Endothelial cell of umbilical vein (primary cell): ENCODE data around the gene MTX1. TPM values are rescaled to one million over a fixed set of nuclear protein-coding genes. Genes with fewer than 3 reads are reported as not detected.
A peak's percentile ranks its signal among the peaks of the same experiment; 100 is the strongest.

ENCODE experiments used
- BruUV-seq: library from RNA; stranded (reverse); fragments of 400-500 nt; replicated peaks from 2 replicates; lab custom pipeline; 2021; lab: Mats Ljungman, UMichigan
- CTCF ChIA-PET: fragments of 300-600, 350-600 bp; sonication (Branson Sonifier 250); formaldehyde crosslinking; loops from one replicate; lab custom pipeline; 2021; ENCODE audit warnings: antibody characterized with exemption, inconsistent platforms; lab: Charles Lee
- POLR2A ChIA-PET: fragments of 300-600, 350-600 bp; sonication (Branson Sonifier 250); formaldehyde crosslinking; loops from one replicate; lab custom pipeline; 2021; ENCODE audit warnings: antibody characterized with exemption, inconsistent platforms; lab: Charles Lee
- DNase-seq: peaks from one replicate; pipeline ENCODE4 v3.0.0-alpha.2; 2011; ENCODE audit warnings: low read depth, low spot score
- FAIRE-seq: peaks from 2 replicates; lab custom pipeline; 2011; peaks lifted over from hg19 to GRCh38; lab: Jason Lieb, UNC
- H2AFZ ChIP-seq: 2 replicates; pipeline ENCODE4 v1.6.0; 2012; ENCODE audit warnings: low read depth, low read length, control low read depth, inconsistent platforms
- H3K27ac ChIP-seq: 2 replicates; pipeline ENCODE4 v1.5.1; 2011; ENCODE audit warnings: low read depth, mild to moderate bottlenecking, control low read depth, low read length, moderate library complexity; ENCODE audit not compliant: insufficient read depth
- H3K27me3 ChIP-seq, 2 experiments: 2 replicates each; pipeline versions ENCODE4 v1.6.0 to v1.6.1; 2011; ENCODE audit warnings: low read length in 2 of 2, mixed read lengths in 1 of 2; ENCODE audit not compliant: control insufficient read depth in 2 of 2, insufficient read depth in 2 of 2
- H3K36me3 ChIP-seq, 2 experiments: 2 replicates in 1 of 2; 3 replicates in 1 of 2; pipeline ENCODE4 v1.5.1; 2011; ENCODE audit warnings: low read length in 2 of 2, mild to moderate bottlenecking in 1 of 2, moderate library complexity in 1 of 2; ENCODE audit not compliant: control insufficient read depth in 2 of 2, insufficient read depth in 2 of 2; ENCODE audit errors: extremely low read depth in 1 of 2
- H3K4me1 ChIP-seq: 3 replicates; pipeline ENCODE4 v1.5.1; 2011; ENCODE audit warnings: mild to moderate bottlenecking, low read length; ENCODE audit not compliant: control insufficient read depth, insufficient read depth; ENCODE audit errors: extremely low read depth
- H3K4me2 ChIP-seq: 2 replicates; pipeline ENCODE4 v1.6.1; 2011; ENCODE audit warnings: low read length, control low read depth, mixed read lengths; ENCODE audit not compliant: insufficient read depth
- H3K4me3 ChIP-seq, 3 experiments: fragments of 200-600 bp in 1 of 3; sonication (generic), shearing (Covaris generic) in 1 of 3; replicated peaks in 1 of 3; 2 replicates each; pipeline ENCODE4 v1.5.1; 2011 to 2016; ENCODE audit warnings: control low read depth in 3 of 3, low read length in 3 of 3, mild to moderate bottlenecking in 2 of 3, inconsistent platforms in 1 of 3, low read depth in 1 of 3, moderate library complexity in 1 of 3; ENCODE audit not compliant: insufficient read depth in 1 of 3
- H3K79me2 ChIP-seq: 2 replicates; pipeline ENCODE4 v1.6.0; 2012; ENCODE audit warnings: low read length, inconsistent platforms; ENCODE audit not compliant: control insufficient read depth, insufficient read depth
- H3K9ac ChIP-seq: replicated peaks from 2 replicates; pipeline ENCODE3; 2011; ENCODE audit warnings: low read length, control low read depth; ENCODE audit not compliant: insufficient read depth; ENCODE audit errors: extremely low read depth
- H3K9me1 ChIP-seq: replicated peaks from 3 replicates; pipeline ENCODE4 v1.6.0; 2011; ENCODE audit warnings: mild to moderate bottlenecking, low read length; ENCODE audit not compliant: control insufficient read depth, insufficient read depth; ENCODE audit errors: extremely low read depth
- H3K9me3 ChIP-seq: replicated peaks from 2 replicates; pipeline ENCODE4 v1.5.1; 2012; ENCODE audit warnings: low read length, inconsistent platforms; ENCODE audit not compliant: control insufficient read depth, insufficient read depth
- H4K20me1 ChIP-seq: replicated peaks from 2 replicates; pipeline ENCODE3; 2011; ENCODE audit warnings: mild to moderate bottlenecking, low read length; ENCODE audit not compliant: control insufficient read depth, insufficient read depth; ENCODE audit errors: extremely low read depth
- EZH2 ChIP-seq: IDR thresholded peaks from 2 replicates; pipeline ENCODE4 v1.6.1; 2012; ENCODE audit warnings: borderline replicate concordance, low read depth, mild to moderate bottlenecking, moderate library complexity, low read length, inconsistent platforms; ENCODE audit not compliant: severe bottlenecking
- FOS ChIP-seq: IDR thresholded peaks from 2 replicates; pipeline ENCODE4 v1.6.1; 2011; ENCODE audit warnings: mild to moderate bottlenecking, low read length, moderate library complexity, borderline replicate concordance; ENCODE audit not compliant: insufficient read depth
- GATA2 ChIP-seq: IDR thresholded peaks from 2 replicates; pipeline ENCODE4 v1.7.0; 2011; ENCODE audit warnings: low read depth, mild to moderate bottlenecking, moderate library complexity, mixed read lengths, low read length; ENCODE audit not compliant: insufficient read length, insufficient read depth
- JUN ChIP-seq: IDR thresholded peaks from 2 replicates; pipeline ENCODE4 v1.6.1; 2011; ENCODE audit warnings: borderline replicate concordance, low read depth; ENCODE audit not compliant: insufficient read length, insufficient read depth
- MYC ChIP-seq: IDR thresholded peaks from one replicate; pipeline ENCODE4 v1.6.1; 2011; ENCODE audit warnings: mild to moderate bottlenecking, low read depth, low read length
- POLR2A ChIP-seq: IDR thresholded peaks from 2 replicates; pipeline ENCODE4 v1.6.1; 2012; ENCODE audit warnings: low read depth, mild to moderate bottlenecking, control low read depth, low read length
- POLR2AphosphoS5 ChIP-seq: IDR thresholded peaks from 2 replicates; pipeline ENCODE4 v1.6.1; 2012; ENCODE audit warnings: low read depth, mild to moderate bottlenecking, control low read depth, low read length, moderate library complexity; ENCODE audit not compliant: insufficient read depth
- dilution Hi-C: fragments of 300-500 bp; cut with MboI; formaldehyde crosslinking; loops from one replicate; pipeline ENCODE4 v1.15.0; 2019; ENCODE audit warnings: low sequenced_read_pairs; ENCODE audit not compliant: extremely low pct_ligation_motif_present
- intact Hi-C: fragments of 100-400 bp; cut with micrococcal nuclease; formaldehyde crosslinking; loops from one replicate; pipeline ENCODE4 v1.10.0; 2022
- polyA plus RNA-seq, 4 experiments: library from polyadenylated mRNA; depleted of rRNA in 3 of 4; stranded (reverse) in 3 of 4; unstranded in 1 of 4; fragments of >200 nt; gene quantifications; 2 replicates each; pipeline versions ENCODE4 v1.2.1 to v1.2.3, GENCODE V29; 2011 to 2012; ENCODE audit warnings: missing spikeins in 1 of 4
- total RNA-seq: library from RNA; stranded (reverse); gene quantifications from 2 replicates; pipeline ENCODE4 v1.2.3, GENCODE V29; 2021
- TF ChIP-seq, protein P1 (sequence below), 2 donors: IDR thresholded peaks; 1 replicate in 1 of 2; 2 replicates in 1 of 2; pipeline ENCODE4 v1.5.1; 2011; ENCODE audit warnings: low read length in 2 of 2, mild to moderate bottlenecking in 2 of 2, moderate library complexity in 2 of 2, control low read depth in 1 of 2, inconsistent platforms in 1 of 2, low read depth in 1 of 2; ENCODE audit not compliant: insufficient read depth in 1 of 2; ENCODE audit errors: extremely low read depth in 1 of 2
- TF ChIP-seq, protein P2 (sequence below): IDR thresholded peaks from 2 replicates; pipeline ENCODE4 v1.6.1; 2011; ENCODE audit not compliant: insufficient read depth, insufficient read length

MTX1 gene
- total and polyA plus RNA-seq, 2 donors (not counting 3 experiments of a cell fraction or from before 2014, with no cell fraction given), result 53.0 to 109 TPM

GRCh38 chr1:155171836-155172731, 36.4 kb upstream of the MTX1 start:
- CTCF ChIA-PET, result interaction anchor here (0.8 to 8.3 kb wide), 14 partner anchors 26 to 152 kb away, joined by 4 to 673 read pairs (median 7); partner anchors contain the start of genes ADAM15, EFNA3 and SLC50A1
- Histone ChIP-seq H3K27me3 (no peaks in the 10 kb centered on the region), H3K27ac (peak overlapping the region; percentile 76), H3K36me3 (peaks cover 6 to 11% of the 10 kb centered on the region in 2 experiments), H3K4me3 (peak overlapping the region; percentile 52 to 91 (median 63)), H3K79me2 (peaks cover 16% of the 10 kb centered on the region), H2AFZ (peak overlapping the region; percentile 62), H3K9ac (peak overlapping the region; percentile 90), H3K9me3 (no peaks in the 10 kb centered on the region), H3K4me1 (peaks cover 17% of the 10 kb centered on the region), H3K9me1 (no peaks in the 10 kb centered on the region), H3K4me2 (peak overlapping the region; percentile 44), H4K20me1 (no peaks in the 10 kb centered on the region)
- BruUV-seq, result TSS peak; percentile 65
- TF ChIP-seq EZH2 (no peak), POLR2AphosphoS5 (no peak), MYC (no peak), FOS (no peak), GATA2 (no peak), POLR2A (no peak), JUN (no peak)
- TF ChIP-seq, protein P1, sequence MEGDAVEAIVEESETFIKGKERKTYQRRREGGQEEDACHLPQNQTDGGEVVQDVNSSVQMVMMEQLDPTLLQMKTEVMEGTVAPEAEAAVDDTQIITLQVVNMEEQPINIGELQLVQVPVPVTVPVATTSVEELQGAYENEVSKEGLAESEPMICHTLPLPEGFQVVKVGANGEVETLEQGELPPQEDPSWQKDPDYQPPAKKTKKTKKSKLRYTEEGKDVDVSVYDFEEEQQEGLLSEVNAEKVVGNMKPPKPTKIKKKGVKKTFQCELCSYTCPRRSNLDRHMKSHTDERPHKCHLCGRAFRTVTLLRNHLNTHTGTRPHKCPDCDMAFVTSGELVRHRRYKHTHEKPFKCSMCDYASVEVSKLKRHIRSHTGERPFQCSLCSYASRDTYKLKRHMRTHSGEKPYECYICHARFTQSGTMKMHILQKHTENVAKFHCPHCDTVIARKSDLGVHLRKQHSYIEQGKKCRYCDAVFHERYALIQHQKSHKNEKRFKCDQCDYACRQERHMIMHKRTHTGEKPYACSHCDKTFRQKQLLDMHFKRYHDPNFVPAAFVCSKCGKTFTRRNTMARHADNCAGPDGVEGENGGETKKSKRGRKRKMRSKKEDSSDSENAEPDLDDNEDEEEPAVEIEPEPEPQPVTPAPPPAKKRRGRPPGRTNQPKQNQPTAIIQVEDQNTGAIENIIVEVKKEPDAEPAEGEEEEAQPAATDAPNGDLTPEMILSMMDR (IDR thresholded peaks at IDR 0.05; ENCODE audit: extremely low read depth in 1 of 2, insufficient read depth in 1 of 2, low read depth in 1 of 2, low read length in 2 of 2), result no peak
- TF ChIP-seq, protein P2, sequence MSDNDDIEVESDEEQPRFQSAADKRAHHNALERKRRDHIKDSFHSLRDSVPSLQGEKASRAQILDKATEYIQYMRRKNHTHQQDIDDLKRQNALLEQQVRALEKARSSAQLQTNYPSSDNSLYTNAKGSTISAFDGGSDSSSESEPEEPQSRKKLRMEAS, result no peak
- dilution Hi-C loops (no loop called here), intact Hi-C loops (no loop called here)
- no peak for DNase-seq
- no peak for FAIRE-seq
- POLR2A ChIA-PET, result interaction anchor here (0.5 to 1.3 kb wide), 3 partner anchors 21 to 563 kb away, joined by 4 to 8 read pairs (median 5); no protein-coding TSS in a partner anchor
